GM23338 (cell line): Measurements from ENCODE around the gene RDH5. TPM values are rescaled to one million over a fixed set of nuclear protein-coding genes. Genes with fewer than 3 reads are reported as not detected.

Experiments used
- ATAC-seq: fragments of 200-7000 bp; cut with Tn5 transposase; 3 replicates; pipeline ENCODE4 v1.9.1; 2020
- DNase-seq: peaks from one replicate; pipeline ENCODE4 v3.0.0-alpha.2; 2015; ENCODE audit warnings: low spot score
- H2AFZ ChIP-seq: fragments of 200-600 bp; sonication (generic); 2 replicates; pipeline ENCODE4 v1.8.0; 2016; ENCODE audit warnings: antibody characterized with exemption, mild to moderate bottlenecking, moderate library complexity
- H3F3A ChIP-seq: fragments of 200-600 bp; sonication (generic); replicated peaks from 2 replicates; pipeline ENCODE4 v1.8.0; 2017; ENCODE audit warnings: antibody characterized with exemption, mixed run types, low read depth
- H3K27ac ChIP-seq: fragments of 200-600 bp; sonication (generic); 2 replicates; pipeline ENCODE4 v1.6.1; 2016; ENCODE audit warnings: low read depth
- H3K27me3 ChIP-seq: fragments of 200-600 bp; sonication (generic); 2 replicates; pipeline ENCODE4 v1.8.0; 2016; ENCODE audit warnings: mild to moderate bottlenecking, mixed run types, moderate library complexity; ENCODE audit not compliant: insufficient read depth
- H3K36me3 ChIP-seq: fragments of 200-600 bp; sonication (generic); 2 replicates; pipeline ENCODE4 v1.8.0; 2016; ENCODE audit warnings: mild to moderate bottlenecking; ENCODE audit not compliant: insufficient read depth
- H3K4me1 ChIP-seq: fragments of 200-600 bp; sonication (generic); 2 replicates; pipeline ENCODE4 v1.8.0; 2016; ENCODE audit warnings: mild to moderate bottlenecking, moderate library complexity; ENCODE audit not compliant: insufficient read depth
- H3K4me2 ChIP-seq: fragments of 200-600 bp; sonication (generic); 2 replicates; pipeline ENCODE4 v1.7.1; 2017; ENCODE audit warnings: mixed run types
- H3K4me3 ChIP-seq: fragments of 200-600 bp; sonication (generic); 2 replicates; pipeline ENCODE4 v1.6.1; 2016; ENCODE audit warnings: mixed run types
- H3K79me2 ChIP-seq: fragments of 200-600 bp; sonication (generic); replicated peaks from 2 replicates; pipeline ENCODE4 v1.8.0; 2017; ENCODE audit warnings: mild to moderate bottlenecking; ENCODE audit not compliant: insufficient read depth
- H3K9me2 ChIP-seq: fragments of 200-600 bp; sonication (generic); 2 replicates; pipeline ENCODE4 v1.8.0; 2017; ENCODE audit not compliant: insufficient read depth
- H4K20me1 ChIP-seq: fragments of 200-600 bp; sonication (generic); replicated peaks from 2 replicates; pipeline ENCODE4 v1.8.0; 2017; ENCODE audit warnings: mild to moderate bottlenecking; ENCODE audit not compliant: insufficient read depth
- H3K27ac Mint-ChIP-seq: 2 replicates; pipeline ENCODE4 v1.8.0; 2020; ENCODE audit warnings: inconsistent platforms, mild to moderate bottlenecking, moderate library complexity, mixed read lengths
- H3K27me3 Mint-ChIP-seq: 3 replicates; pipeline ENCODE4 v1.8.0; 2022; ENCODE audit warnings: low read depth, mild to moderate bottlenecking, moderate library complexity, mixed read lengths, inconsistent platforms; ENCODE audit not compliant: insufficient read depth, poor library complexity
- H3K36me3 Mint-ChIP-seq: 3 replicates; pipeline ENCODE4 v1.8.0; 2021; ENCODE audit warnings: low read depth, mild to moderate bottlenecking, inconsistent platforms, moderate library complexity, mixed read lengths
- H3K4me1 Mint-ChIP-seq: 3 replicates; pipeline ENCODE4 v1.8.0; 2020; ENCODE audit warnings: mild to moderate bottlenecking, inconsistent platforms, mixed read lengths
- H3K4me3 Mint-ChIP-seq: 3 replicates; pipeline ENCODE4 v1.8.0; 2021; ENCODE audit warnings: moderate library complexity, mild to moderate bottlenecking, inconsistent platforms, mixed read lengths
- H3K9me3 Mint-ChIP-seq: 3 replicates; pipeline ENCODE4 v1.8.0; 2020; ENCODE audit warnings: moderate library complexity, mild to moderate bottlenecking, inconsistent platforms, mixed read lengths
- CREB1 ChIP-seq: fragments of 250-450 bp; sonication (Bioruptor Pico); IDR thresholded peaks from 2 replicates; pipeline ENCODE4 v1.5.0; 2020; ENCODE audit warnings: low read depth, mild to moderate bottlenecking, moderate library complexity
- ETS1 ChIP-seq: IDR thresholded peaks from 2 replicates; pipeline ENCODE4 v1.6.1; 2016; ENCODE audit warnings: antibody characterized with exemption
- EZH2 ChIP-seq: fragments of 200-600 bp; sonication (generic); IDR thresholded peaks from one replicate; pipeline ENCODE4 v1.8.0; 2017; ENCODE audit warnings: antibody characterized with exemption, mild to moderate bottlenecking, low read depth; ENCODE audit not compliant: unreplicated experiment
- EZH2phosphoT487 ChIP-seq: fragments of 200-600 bp; sonication (generic); IDR thresholded peaks from one replicate; pipeline ENCODE4 v1.8.1; 2018; ENCODE audit warnings: antibody characterized with exemption; ENCODE audit not compliant: unreplicated experiment
- JUNB ChIP-seq: IDR thresholded peaks from one replicate; pipeline ENCODE4 v1.6.1; 2016; ENCODE audit warnings: antibody characterized with exemption; ENCODE audit not compliant: unreplicated experiment
- NANOG ChIP-seq: IDR thresholded peaks from 2 replicates; pipeline ENCODE4 v1.6.1; 2016; ENCODE audit warnings: antibody characterized with exemption, borderline replicate concordance
- POLR2AphosphoS5 ChIP-seq: IDR thresholded peaks from 2 replicates; pipeline ENCODE4 v1.6.1; 2016; ENCODE audit warnings: antibody characterized with exemption, low read depth
- STAT1 ChIP-seq: IDR thresholded peaks from one replicate; pipeline ENCODE4 v1.6.1; 2016; ENCODE audit warnings: antibody characterized with exemption; ENCODE audit not compliant: unreplicated experiment
- ZNF114 ChIP-seq: fragments of 250-450 bp; sonication (Bioruptor Pico); IDR thresholded peaks from 2 replicates; pipeline ENCODE4 v1.5.0; 2020; ENCODE audit warnings: mild to moderate bottlenecking, moderate library complexity
- ZNF331 ChIP-seq: fragments of 250-450 bp; sonication (Bioruptor Pico); IDR thresholded peaks from 2 replicates; pipeline ENCODE4 v1.5.0; 2020; ENCODE audit warnings: low read depth, mild to moderate bottlenecking, moderate library complexity
- ZNF462 ChIP-seq: fragments of 250-450 bp; sonication (Bioruptor Pico); IDR thresholded peaks from 2 replicates; pipeline ENCODE4 v1.5.0; 2020; ENCODE audit warnings: mild to moderate bottlenecking, moderate library complexity
- polyA plus RNA-seq: library from polyadenylated mRNA; unstranded; fragments of >200 nt; fragmentation: Nextera tagmentation; extraction: Ambion mirVana; gene quantifications from 2 replicates; pipeline ENCODE4 v1.2.1, GENCODE V29; 2016
- total RNA-seq: library from RNA; depleted of rRNA; stranded (reverse); fragments of >200 nt; shearing (Covaris generic); gene quantifications from 2 replicates; pipeline ENCODE4 v1.2.3, GENCODE V29; 2014
- TF ChIP-seq, protein P1 (sequence below): IDR thresholded peaks from one replicate; pipeline ENCODE4 v1.6.1; 2018; ENCODE audit warnings: antibody characterized with exemption; ENCODE audit not compliant: unreplicated experiment
- TF ChIP-seq, protein P2 (sequence below), 2 experiments: fragments of 200-600 bp in 1 of 2; sonication (generic) in 1 of 2; conservative IDR thresholded peaks; 2 replicates each; pipeline versions ENCODE4 v1.5.1 to v1.6.1; 2016 to 2017; ENCODE audit warnings: antibody characterized with exemption in 2 of 2, low read depth in 2 of 2, mild to moderate bottlenecking in 2 of 2, moderate library complexity in 1 of 2

RDH5 gene
- total and polyA plus RNA-seq, 2 experiments from 2014 or later: 3.9 to 7.5 TPM

DNA sequence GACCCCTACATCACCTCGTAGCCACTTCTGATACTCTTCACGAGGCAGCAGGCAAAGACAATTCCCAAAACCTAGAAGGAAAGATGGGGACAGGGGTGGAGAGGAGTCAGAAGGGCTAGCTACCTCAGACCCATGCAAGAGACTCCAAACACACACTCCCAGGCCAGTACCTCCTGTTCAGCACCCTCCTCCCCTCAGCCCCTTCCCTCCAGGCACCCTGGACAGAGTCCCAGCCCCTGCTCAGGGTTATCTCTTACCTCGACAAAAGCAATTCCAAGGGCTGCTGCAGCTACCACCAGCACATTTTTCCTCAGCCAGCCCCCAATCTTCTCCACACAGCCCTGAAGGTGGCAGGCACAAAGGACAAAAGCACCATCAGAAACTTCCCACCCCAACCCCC, 5.4 kb downstream of the RDH5 start:
- peaks cover 30% of the 10 kb centered on the region for H3K4me1 Mint-ChIP-seq
- H3K27me3 Mint-ChIP-seq: peaks cover 17% of the 10 kb centered on the region
- H4K20me1 ChIP-seq: 0 out of 2 replicates have a peak, but pooled peaks cover 6% of the 10 kb centered on the region
- TF ChIP-seq, protein P1, sequence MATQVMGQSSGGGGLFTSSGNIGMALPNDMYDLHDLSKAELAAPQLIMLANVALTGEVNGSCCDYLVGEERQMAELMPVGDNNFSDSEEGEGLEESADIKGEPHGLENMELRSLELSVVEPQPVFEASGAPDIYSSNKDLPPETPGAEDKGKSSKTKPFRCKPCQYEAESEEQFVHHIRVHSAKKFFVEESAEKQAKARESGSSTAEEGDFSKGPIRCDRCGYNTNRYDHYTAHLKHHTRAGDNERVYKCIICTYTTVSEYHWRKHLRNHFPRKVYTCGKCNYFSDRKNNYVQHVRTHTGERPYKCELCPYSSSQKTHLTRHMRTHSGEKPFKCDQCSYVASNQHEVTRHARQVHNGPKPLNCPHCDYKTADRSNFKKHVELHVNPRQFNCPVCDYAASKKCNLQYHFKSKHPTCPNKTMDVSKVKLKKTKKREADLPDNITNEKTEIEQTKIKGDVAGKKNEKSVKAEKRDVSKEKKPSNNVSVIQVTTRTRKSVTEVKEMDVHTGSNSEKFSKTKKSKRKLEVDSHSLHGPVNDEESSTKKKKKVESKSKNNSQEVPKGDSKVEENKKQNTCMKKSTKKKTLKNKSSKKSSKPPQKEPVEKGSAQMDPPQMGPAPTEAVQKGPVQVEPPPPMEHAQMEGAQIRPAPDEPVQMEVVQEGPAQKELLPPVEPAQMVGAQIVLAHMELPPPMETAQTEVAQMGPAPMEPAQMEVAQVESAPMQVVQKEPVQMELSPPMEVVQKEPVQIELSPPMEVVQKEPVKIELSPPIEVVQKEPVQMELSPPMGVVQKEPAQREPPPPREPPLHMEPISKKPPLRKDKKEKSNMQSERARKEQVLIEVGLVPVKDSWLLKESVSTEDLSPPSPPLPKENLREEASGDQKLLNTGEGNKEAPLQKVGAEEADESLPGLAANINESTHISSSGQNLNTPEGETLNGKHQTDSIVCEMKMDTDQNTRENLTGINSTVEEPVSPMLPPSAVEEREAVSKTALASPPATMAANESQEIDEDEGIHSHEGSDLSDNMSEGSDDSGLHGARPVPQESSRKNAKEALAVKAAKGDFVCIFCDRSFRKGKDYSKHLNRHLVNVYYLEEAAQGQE: no peak
- no peak for TF ChIP-seq POLR2AphosphoS5
- TF ChIP-seq EZH2phosphoT487: no peak
- no peak for TF ChIP-seq EZH2
- TF ChIP-seq ZNF462: no peak
- TF ChIP-seq, protein P2, sequence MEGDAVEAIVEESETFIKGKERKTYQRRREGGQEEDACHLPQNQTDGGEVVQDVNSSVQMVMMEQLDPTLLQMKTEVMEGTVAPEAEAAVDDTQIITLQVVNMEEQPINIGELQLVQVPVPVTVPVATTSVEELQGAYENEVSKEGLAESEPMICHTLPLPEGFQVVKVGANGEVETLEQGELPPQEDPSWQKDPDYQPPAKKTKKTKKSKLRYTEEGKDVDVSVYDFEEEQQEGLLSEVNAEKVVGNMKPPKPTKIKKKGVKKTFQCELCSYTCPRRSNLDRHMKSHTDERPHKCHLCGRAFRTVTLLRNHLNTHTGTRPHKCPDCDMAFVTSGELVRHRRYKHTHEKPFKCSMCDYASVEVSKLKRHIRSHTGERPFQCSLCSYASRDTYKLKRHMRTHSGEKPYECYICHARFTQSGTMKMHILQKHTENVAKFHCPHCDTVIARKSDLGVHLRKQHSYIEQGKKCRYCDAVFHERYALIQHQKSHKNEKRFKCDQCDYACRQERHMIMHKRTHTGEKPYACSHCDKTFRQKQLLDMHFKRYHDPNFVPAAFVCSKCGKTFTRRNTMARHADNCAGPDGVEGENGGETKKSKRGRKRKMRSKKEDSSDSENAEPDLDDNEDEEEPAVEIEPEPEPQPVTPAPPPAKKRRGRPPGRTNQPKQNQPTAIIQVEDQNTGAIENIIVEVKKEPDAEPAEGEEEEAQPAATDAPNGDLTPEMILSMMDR (conservative IDR thresholded peaks at IDR 0.05; ENCODE audit: low read depth in 2 of 2): no peak
- TF ChIP-seq NANOG: no peak
- no peak for TF ChIP-seq ZNF331 (CRISPR knock-in tag)
- TF ChIP-seq ETS1: no peak
- TF ChIP-seq JUNB: no peak
- no peak for TF ChIP-seq CREB1 (CRISPR knock-in tag)
- no peak for TF ChIP-seq STAT1
- no peak for TF ChIP-seq ZNF114 (CRISPR knock-in tag)
- ATAC-seq (no peak), DNase-seq (no peak)
- H2AFZ ChIP-seq: no peak overlapping the region
- H3K9me2 ChIP-seq: no peaks in the 10 kb centered on the region
- H3K4me3 Mint-ChIP-seq: no peak overlapping the region; the same call in 2 of the 3 replicates
- no peaks in the 10 kb centered on the region for H3K27me3 ChIP-seq
- H3K79me2 ChIP-seq: peaks cover 14% of the 10 kb centered on the region
- peaks cover 8% of the 10 kb centered on the region; the same call in 1 of the 2 replicates for H3K36me3 ChIP-seq
- 0 out of 2 replicates have a peak overlapping the region, but pooled peaks have one; percentile 80 for H3K27ac ChIP-seq
- H3K4me3 ChIP-seq: no peak overlapping the region
- no peak overlapping the region for H3K27ac Mint-ChIP-seq
- no peak overlapping the region for H3K4me2 ChIP-seq
- peaks cover 41% of the 10 kb centered on the region for H3K36me3 Mint-ChIP-seq
- peaks cover 18% of the 10 kb centered on the region for H3K4me1 ChIP-seq
- peaks cover 16% of the 10 kb centered on the region; the same call in 1 of the 2 replicates for H3F3A ChIP-seq
- no peaks in the 10 kb centered on the region for H3K9me3 Mint-ChIP-seq
